GM13977 (cell line): ENCODE data around the gene MKNK2.

Source experiments
- DNase-seq: peaks from one replicate; pipeline ENCODE4 v3.0.0; 2012; ENCODE audit warnings: low spot score
- CTCF ChIP-seq: IDR thresholded peaks from 2 replicates; pipeline ENCODE4 v1.5.1; 2012; ENCODE audit warnings: mild to moderate bottlenecking, control low read depth; ENCODE audit not compliant: insufficient read depth; ENCODE audit errors: extremely low read depth, missing control alignments
- in situ Hi-C: fragments of 300-500 bp; cut with MboI; formaldehyde crosslinking; loops from one replicate; pipeline ENCODE4 v1.12.0; 2022; ENCODE audit warnings: low sequenced_read_pairs, low pct_unique_long_range_greater_than_20kb, mixed read lengths, inconsistent platforms; ENCODE audit not compliant: unreplicated experiment

The MKNK2 gene

GRCh38 chr19:2050349-2050990 is 574 bp downstream of the MKNK2 start:
- in situ Hi-C loops, result no loop called here
- DNase-seq, result no peak
- TF ChIP-seq CTCF, result no peak

GRCh38 chr19:2049741-2050348 is 1.2 kb downstream of the MKNK2 start:
- DNase-seq, result peak; percentile 79
- in situ Hi-C loops, result no loop called here
- TF ChIP-seq CTCF, result no peak

- in situ Hi-C loops, result no loop called here
- DNase-seq, result no peak
- TF ChIP-seq CTCF, result no peak
Measured at GRCh38 chr19:2048959-2049740, 1.9 kb downstream of the MKNK2 start.

GRCh38 chr19:2048104-2048958 is 2.7 kb downstream of the MKNK2 start:
- TF ChIP-seq CTCF, result no peak
- DNase-seq, result no peak
- in situ Hi-C loops, result no loop called here

- no peak for DNase-seq
- in situ Hi-C loops, result no loop called here
Measured at GRCh38 chr19:2047449-2048103, 3.5 kb downstream of the MKNK2 start.

More at GRCh38 chr19:2047449-2048103, 3.5 kb downstream of the MKNK2 start:
- TF ChIP-seq CTCF, result no peak
